NCI-H2196 (cell line): ENCODE results near the gene TNIP1.

Experiments used
- DNase-seq: peaks from one replicate; lab custom pipeline; 2025; ENCODE audit not compliant: unreplicated experiment; lab: John Stamatoyannopoulos, UW

TNIP1 gene

DNA sequence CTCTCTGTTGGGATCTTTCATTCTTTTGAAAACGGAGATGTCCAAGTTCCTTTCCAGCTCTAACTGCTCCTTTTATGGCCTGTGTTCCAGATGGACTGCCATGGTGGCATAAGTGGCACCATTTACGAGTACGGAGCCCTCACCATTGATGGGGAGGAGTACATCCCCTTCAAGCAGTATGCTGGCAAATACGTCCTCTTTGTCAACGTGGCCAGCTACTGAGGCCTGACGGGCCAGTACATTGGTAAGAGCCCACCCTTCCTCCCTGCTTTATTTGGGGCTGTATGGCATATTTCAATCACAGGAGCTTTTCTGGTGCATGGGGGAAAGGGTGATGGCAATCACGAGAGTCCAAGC lies 55.6 kb downstream of the TNIP1 start:
- no peak for DNase-seq

DNA sequence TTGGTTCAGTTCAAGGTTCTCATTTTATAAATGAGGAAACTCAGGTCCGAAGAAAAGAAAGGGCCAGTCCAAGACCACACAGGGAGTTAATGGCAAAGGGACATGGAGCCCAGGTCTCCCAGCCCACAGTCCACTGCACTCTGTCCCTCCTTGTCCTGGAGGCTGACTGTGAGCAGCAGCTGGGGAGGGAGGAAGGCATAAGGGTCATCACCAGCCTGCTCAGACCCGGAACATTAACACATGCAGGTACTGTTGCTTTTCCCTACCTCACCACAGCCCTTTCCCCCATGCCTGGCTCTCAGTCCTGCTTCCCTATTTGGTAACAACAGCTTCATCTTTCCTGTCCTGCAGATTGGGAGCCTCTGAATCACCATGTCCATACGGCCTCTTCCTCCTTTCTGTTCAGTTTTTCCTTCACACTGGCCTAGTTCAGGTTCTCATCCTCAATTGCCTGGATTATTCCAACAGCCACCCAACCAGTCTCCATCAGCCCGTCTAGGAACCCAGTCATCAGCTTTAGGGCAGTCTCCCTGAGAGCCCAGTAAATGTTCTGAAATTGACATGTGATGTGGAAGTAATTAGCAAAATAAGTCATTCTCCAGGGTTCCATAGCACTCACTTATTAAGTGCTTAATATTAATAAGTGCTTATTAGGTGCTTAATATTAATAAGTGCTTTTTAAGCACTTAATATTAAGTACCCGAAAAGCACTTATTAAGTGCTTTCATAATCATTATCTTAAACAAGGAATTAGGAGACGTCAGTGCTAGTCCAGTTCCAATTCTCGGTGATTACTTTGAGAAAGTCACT lies 56.2 kb downstream of the TNIP1 start:
- DNase-seq, result no peak

- no peak for DNase-seq
These were observed 57.2 kb downstream of the TNIP1 start for GRCh38 chr5:151023651-151024050.

GRCh38 chr5:151023047-151023615 lies 57.7 kb downstream of the TNIP1 start:
- no peak for DNase-seq

DNA sequence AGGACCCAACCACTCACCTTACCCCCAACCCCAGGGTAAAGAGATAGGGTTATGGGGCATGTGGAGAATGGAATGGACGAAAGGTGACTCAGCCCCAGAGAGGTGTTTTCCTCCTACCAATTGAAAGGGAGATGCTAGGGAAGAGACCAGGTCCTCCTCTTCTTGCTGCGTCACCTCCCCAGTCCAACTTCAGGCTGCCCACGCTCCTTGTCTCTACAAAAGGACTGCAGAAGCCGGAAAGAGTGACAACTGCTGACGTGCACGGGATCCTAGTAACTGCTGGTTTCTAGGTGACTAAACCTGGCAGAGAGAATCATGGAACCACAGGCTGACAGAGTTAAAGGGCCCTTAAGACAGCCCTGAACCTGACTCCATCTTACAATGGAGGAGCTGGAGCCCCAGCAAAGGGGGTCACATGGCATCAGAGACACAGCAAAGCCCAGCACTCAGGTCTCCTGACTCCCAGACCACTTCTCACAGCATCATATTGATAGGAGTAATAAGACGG lies 58.3 kb downstream of the TNIP1 start:
- DNase-seq, result no peak

DNA sequence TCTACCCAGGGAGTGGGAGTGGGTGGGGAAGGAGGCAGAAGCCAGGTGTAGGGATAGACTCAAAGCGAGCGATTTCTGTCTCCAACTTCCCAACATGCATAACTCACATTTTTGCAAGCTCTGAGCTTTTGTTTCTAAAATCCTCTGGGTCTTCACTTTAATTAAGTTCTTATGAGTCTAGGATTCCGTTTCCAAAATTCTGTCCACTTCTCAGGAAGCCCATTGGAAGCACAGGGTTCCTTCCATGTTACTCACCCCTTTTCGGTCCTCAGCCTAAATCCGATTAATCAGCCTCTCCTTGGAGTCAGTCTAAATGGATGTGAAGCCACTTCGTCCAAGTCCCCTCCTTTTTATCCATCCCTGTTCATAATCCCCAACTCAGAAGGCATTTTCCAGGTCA lies 59.1 kb downstream of the TNIP1 start:
- no peak for DNase-seq

GRCh38 chr5:151020304-151021110 lies 60.3 kb downstream of the TNIP1 start, which contains the start of gene GPX3:
Gene GPX3 (plus strand): TSS chr5:151020591. CDS start chr5:151020655, 64 bp downstream.
- peak; percentile 59 for DNase-seq

GRCh38 chr5:151019331-151019730 lies 61.5 kb downstream of the TNIP1 start:
- DNase-seq, result no peak

- DNase-seq, result no peak
These were observed 62.0 kb downstream of the TNIP1 start for GRCh38 chr5:151018846-151019245.

DNA sequence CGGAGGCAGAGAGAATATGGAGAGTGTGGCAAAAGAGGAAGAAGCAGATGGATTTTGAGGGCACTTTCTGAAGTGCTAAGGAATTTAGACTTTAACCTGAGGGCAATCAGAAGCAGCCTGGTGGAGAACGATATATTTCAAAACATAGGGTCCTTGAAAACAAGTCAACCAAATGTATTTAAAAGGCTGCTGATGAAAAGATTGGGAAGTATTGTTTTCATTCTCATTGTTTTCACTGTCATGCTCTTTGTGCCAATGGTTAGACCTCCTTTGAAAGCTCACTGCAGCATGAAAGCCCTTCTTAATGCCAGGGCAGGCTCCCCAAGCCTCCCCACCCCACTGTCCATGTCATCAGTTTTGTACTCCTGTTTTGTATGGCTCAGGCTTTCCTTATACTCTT lies 62.9 kb downstream of the TNIP1 start:
- DNase-seq, result no peak

GRCh38 chr5:151016700-151017099 lies 64.1 kb downstream of the TNIP1 start:
- DNase-seq, result no peak

- no peak for DNase-seq
These were observed 64.8 kb downstream of the TNIP1 start for GRCh38 chr5:151015974-151016587.

- DNase-seq, result no peak
These were observed 66.0 kb downstream of the TNIP1 start for GRCh38 chr5:151014680-151015343.

DNA sequence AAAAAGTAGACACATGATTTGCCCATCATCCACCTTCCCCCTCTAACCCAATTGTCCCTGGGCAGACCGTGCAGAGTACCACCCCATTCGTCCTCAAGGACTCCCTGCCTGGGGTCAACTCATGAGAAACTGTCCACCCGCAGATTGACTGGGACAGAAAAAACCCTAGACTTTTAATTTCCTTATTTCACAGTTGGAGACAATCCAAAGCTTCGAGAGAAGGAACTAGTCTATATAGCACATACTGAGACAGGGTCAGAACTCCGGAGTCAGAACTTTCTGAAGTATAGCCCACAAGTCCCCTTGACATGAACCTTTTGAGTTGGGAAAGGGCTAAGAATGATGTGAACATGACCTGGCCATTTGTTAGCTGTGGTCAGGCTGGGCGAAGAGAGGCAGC lies 68.0 kb downstream of the TNIP1 start:
- DNase-seq, result no peak

DNA sequence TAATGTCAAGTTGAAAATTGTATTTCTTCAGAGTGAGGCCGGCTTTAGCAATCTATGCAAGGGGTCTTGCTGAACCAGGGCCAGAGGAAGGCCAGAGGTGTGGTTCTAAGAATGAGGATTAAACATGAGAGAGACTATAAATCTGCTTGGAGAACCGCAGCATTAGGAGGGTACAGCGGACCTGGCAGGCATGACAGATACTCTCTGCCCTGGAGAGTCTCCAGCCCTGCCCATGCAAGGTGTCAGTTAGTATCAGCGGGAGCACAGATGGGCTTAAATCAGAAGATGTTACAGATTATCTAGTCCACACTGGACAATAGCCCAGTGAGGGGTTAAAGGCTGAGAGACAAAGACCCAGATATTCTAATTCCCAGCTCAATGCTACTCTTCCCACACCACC lies 71.9 kb downstream of the TNIP1 start:
- DNase-seq, result no peak

- DNase-seq, result no peak
These were observed 72.7 kb downstream of the TNIP1 start for GRCh38 chr5:151008210-151008491.

DNA sequence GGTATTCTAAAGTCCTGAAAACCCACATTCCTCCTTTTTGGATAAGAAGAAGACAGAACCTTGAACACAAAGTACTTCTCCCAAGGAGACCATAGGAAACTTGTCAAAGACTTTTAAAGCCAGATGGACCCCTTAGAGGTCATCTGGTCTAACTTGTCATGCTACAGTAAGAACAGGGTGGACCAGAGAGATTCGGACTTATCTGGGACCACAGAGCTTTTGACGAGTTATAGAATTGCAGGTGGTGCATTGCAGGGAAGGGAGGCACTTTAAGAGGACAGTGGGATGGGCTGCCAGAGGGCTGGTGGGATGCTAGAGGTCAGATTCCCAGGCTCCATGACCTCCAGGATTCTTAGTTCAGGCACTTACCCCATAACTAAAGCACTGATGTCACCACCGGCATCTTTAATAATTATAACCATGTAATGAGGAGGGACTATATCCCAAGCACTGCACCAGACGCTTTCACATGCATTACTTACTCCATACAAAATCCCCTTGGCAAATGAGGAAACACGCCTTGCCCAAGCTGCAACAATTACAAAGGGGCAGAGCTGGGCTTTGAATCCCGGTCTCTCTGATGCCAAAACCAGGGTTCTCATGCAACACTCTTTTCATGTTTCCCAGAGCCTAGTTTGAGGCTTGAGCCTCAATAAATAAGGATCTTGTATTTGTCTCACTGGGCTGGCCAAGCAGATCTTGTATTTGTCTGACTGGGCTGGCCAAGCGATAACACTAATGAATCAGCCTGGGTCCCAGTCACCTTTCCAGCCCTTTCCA lies 73.2 kb downstream of the TNIP1 start:
- no peak for DNase-seq

- no peak for DNase-seq
These were observed 74.0 kb downstream of the TNIP1 start for GRCh38 chr5:151006704-151007334.

DNA sequence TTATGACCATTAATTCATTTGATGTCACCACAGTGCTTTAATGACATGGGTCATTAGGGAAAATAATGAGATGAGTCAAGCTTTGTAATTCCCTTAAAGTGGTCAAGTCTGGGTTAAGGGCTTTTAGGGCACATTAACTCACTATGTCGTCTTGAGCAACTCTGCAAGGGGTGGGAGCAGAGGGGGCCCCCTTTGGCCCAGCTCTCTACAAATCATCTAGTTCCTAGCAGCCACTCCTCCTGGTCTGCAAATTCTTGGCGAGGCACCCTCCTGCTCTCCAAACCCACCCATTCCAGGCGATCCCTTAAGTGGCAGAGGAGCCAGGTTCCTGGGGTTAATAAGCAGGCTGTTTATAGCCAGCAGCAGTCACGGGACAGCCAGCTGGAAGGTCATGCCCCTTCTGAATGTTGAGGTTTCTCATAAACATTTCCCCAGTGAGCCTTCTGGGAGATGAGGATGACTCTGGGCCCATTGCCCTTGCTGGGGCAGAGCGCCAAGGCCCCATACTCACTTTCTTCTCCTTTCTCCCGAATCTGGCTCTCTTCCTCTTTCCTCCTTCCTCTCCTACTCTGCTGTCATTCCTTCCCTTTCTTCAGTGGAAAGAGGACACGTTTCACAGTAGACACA lies 74.8 kb downstream of the TNIP1 start:
- DNase-seq, result no peak
